Loucy (cell line): Measurements from ENCODE around the gene EGFLAM.

ENCODE experiments used
- H2AFZ ChIP-seq: fragments of 200-600 bp; sonication (generic); 2 replicates; pipeline ENCODE4 v1.6.0; 2016; ENCODE audit warnings: antibody characterized with exemption, mild to moderate bottlenecking, low read length, moderate library complexity
- H3F3A ChIP-seq: fragments of 200-600 bp; 2 replicates; pipeline ENCODE4 v1.6.0; 2016; ENCODE audit warnings: antibody characterized with exemption, low read depth, mild to moderate bottlenecking
- H3K27me3 ChIP-seq: fragments of 200-600 bp; sonication (generic); 2 replicates; pipeline ENCODE4 v1.6.1; 2014; ENCODE audit warnings: low read length, mild to moderate bottlenecking; ENCODE audit not compliant: insufficient read depth, poor library complexity, severe bottlenecking
- H3K36me3 ChIP-seq: fragments of 200-600 bp; sonication (generic); 2 replicates; pipeline ENCODE4 v1.6.1; 2016; ENCODE audit warnings: low read length; ENCODE audit not compliant: insufficient read depth
- H3K4me1 ChIP-seq: fragments of 200-600 bp; sonication (generic); 2 replicates; pipeline ENCODE4 v1.5.1; 2014; ENCODE audit warnings: low read length, mild to moderate bottlenecking; ENCODE audit not compliant: insufficient read depth, poor library complexity, severe bottlenecking
- H3K4me2 ChIP-seq: fragments of 200-600 bp; sonication (generic); 2 replicates; pipeline ENCODE4 v1.6.0; 2014; ENCODE audit warnings: antibody characterized with exemption, low read length, low read depth, mild to moderate bottlenecking; ENCODE audit not compliant: poor library complexity, severe bottlenecking
- H3K4me3 ChIP-seq: fragments of 200-600 bp; sonication (generic); 2 replicates; pipeline ENCODE4 v1.5.1; 2014; ENCODE audit warnings: low read length, mild to moderate bottlenecking, mixed read lengths; ENCODE audit not compliant: poor library complexity, severe bottlenecking
- H3K79me2 ChIP-seq: fragments of 200-600 bp; sonication (generic); 2 replicates; pipeline ENCODE4 v1.6.1; 2014; ENCODE audit warnings: low read length; ENCODE audit not compliant: insufficient read depth
- H3K9ac ChIP-seq: fragments of 200-600 bp; sonication (generic); 2 replicates; pipeline ENCODE4 v1.6.0; 2014; ENCODE audit warnings: mild to moderate bottlenecking, low read depth, low read length, moderate library complexity; ENCODE audit not compliant: poor library complexity, severe bottlenecking
- H3K9me2 ChIP-seq: fragments of 200-600 bp; sonication (generic); replicated peaks from 2 replicates; pipeline ENCODE4 v1.6.1; 2016; ENCODE audit warnings: low read depth, low read length, mixed read lengths
- H3K9me3 ChIP-seq: fragments of 200-600 bp; sonication (generic); 2 replicates; pipeline ENCODE4 v1.6.1; 2014; ENCODE audit warnings: mild to moderate bottlenecking, antibody characterized with exemption, low read length, low read depth; ENCODE audit not compliant: insufficient read depth
- H4K20me1 ChIP-seq: fragments of 200-600 bp; sonication (generic); 2 replicates; pipeline ENCODE4 v1.6.0; 2014; ENCODE audit warnings: antibody characterized with exemption, low read length, mild to moderate bottlenecking; ENCODE audit not compliant: insufficient read depth, poor library complexity, severe bottlenecking
- EZH2phosphoT487 ChIP-seq: fragments of 200-600 bp; IDR thresholded peaks from 2 replicates; pipeline ENCODE4 v1.6.1; 2018; ENCODE audit warnings: antibody characterized with exemption, mild to moderate bottlenecking, moderate library complexity, borderline replicate concordance
- TF ChIP-seq, protein P1 (sequence below): fragments of 200-600 bp; sonication (generic); conservative IDR thresholded peaks from 2 replicates; pipeline ENCODE4 v1.5.1; 2014; ENCODE audit warnings: mild to moderate bottlenecking, antibody characterized with exemption, low read length

Gene EGFLAM

DNA sequence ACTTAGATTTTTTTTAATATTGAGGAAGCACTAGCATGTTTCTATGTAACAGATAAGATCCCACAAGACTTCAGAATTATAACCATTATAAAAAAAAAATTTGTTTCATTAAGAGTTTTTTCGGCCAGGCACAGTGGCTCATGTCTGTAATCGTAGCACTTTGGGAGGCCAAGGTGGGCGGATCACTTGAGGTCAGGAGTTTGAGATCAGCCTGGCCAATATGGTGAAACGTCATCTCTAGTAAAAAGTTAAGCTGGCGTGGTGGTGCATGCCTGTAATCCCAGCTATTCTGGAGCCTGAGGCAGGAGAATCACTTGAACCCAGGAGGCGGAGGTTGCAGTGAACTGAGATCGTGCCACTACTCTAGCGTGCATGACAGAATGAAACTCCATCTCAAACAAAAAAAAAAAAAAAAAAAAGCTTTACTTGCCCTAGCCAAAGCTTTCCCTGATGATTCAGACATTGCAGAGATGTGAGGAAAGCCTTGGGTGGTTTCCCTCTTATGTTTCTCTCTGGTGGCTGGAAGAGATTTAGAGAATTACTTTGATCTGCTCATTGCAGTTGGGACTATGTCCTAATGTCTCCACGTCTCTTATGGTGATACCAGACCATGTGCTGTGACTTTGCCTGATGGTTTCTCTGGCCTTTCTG, 65.4 kb downstream of the EGFLAM start:
- Histone ChIP-seq H3K36me3 (no peaks in the 10 kb centered on the region), H3K4me3 (no peak overlapping the region), H3K4me2 (no peak overlapping the region), H3K27me3 (no peaks in the 10 kb centered on the region), H4K20me1 (no peaks in the 10 kb centered on the region), H3F3A (no peaks in the 10 kb centered on the region), H2AFZ (no peak overlapping the region), H3K9ac (no peak overlapping the region), H3K4me1 (no peaks in the 10 kb centered on the region), H3K9me3 (no peaks in the 10 kb centered on the region), H3K79me2 (no peaks in the 10 kb centered on the region), H3K9me2 (no peaks in the 10 kb centered on the region)
- TF ChIP-seq EZH2phosphoT487, result no peak
- TF ChIP-seq, protein P1, sequence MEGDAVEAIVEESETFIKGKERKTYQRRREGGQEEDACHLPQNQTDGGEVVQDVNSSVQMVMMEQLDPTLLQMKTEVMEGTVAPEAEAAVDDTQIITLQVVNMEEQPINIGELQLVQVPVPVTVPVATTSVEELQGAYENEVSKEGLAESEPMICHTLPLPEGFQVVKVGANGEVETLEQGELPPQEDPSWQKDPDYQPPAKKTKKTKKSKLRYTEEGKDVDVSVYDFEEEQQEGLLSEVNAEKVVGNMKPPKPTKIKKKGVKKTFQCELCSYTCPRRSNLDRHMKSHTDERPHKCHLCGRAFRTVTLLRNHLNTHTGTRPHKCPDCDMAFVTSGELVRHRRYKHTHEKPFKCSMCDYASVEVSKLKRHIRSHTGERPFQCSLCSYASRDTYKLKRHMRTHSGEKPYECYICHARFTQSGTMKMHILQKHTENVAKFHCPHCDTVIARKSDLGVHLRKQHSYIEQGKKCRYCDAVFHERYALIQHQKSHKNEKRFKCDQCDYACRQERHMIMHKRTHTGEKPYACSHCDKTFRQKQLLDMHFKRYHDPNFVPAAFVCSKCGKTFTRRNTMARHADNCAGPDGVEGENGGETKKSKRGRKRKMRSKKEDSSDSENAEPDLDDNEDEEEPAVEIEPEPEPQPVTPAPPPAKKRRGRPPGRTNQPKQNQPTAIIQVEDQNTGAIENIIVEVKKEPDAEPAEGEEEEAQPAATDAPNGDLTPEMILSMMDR, result no peak

DNA sequence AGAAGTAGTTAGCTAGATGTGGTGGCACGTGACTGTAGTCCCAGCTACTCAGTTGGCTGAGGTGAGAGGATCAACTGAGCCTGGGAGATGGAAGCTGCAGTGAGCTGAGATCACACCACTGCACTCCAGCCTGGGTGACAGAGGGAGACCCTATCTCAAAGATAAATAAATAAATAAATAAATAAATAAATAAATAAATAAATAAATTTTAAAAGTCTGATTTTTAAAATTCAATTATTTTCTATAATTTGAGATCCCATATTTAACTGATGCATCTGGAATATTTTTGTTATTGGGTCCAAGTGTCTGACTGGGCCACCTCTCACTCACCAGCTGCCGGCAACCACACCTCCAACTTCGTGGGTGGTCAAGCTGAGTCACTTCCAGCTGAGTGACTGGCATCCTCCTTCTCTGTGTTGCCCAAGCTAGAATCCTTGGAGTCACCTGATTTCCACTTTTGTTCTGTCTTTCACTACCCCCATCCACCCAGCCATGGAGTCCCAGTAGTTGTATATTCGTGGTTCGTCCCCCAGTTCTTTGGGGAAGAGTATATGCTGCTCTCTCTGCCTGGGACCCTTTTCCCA, 70.9 kb downstream of the EGFLAM start:
- no peak for TF ChIP-seq EZH2phosphoT487
- TF ChIP-seq, protein P1, result no peak
- no peaks in the 10 kb centered on the region for H4K20me1 ChIP-seq
- no peaks in the 10 kb centered on the region for H3K27me3 ChIP-seq
- H3K36me3 ChIP-seq, result no peaks in the 10 kb centered on the region
- no peak overlapping the region for H3K4me2 ChIP-seq
- H3K79me2 ChIP-seq, result no peaks in the 10 kb centered on the region
- no peak overlapping the region for H2AFZ ChIP-seq
- H3K9me3 ChIP-seq, result no peaks in the 10 kb centered on the region
- H3F3A ChIP-seq, result no peaks in the 10 kb centered on the region
- H3K4me1 ChIP-seq, result no peaks in the 10 kb centered on the region
- H3K9ac ChIP-seq, result no peak overlapping the region
- H3K4me3 ChIP-seq, result no peak overlapping the region
- no peaks in the 10 kb centered on the region for H3K9me2 ChIP-seq

DNA sequence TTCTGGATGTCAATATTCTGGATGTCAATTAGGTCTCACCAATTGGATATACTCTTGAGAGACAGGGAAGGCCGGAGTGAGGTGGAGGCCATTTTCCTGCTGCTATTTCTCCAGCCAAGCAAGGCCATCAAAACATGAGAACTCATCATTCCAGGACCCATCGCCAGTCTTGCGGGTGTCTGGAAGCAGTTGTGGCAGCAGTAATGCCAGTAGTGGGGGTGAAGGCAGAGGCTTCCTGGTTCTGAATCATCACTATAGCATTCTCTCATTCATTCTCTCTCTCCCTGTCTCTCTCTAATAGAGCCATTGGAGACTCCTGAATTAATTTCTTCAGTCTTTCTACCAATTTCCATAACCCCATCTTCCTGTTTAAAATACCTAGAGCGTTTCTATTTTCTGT, 71.8 kb downstream of the EGFLAM start:
- Histone ChIP-seq H3K4me3 (no peak overlapping the region), H3K9me3 (no peaks in the 10 kb centered on the region), H3K79me2 (no peaks in the 10 kb centered on the region), H3K27me3 (no peaks in the 10 kb centered on the region), H4K20me1 (no peaks in the 10 kb centered on the region), H3K9me2 (no peaks in the 10 kb centered on the region), H3K9ac (no peak overlapping the region), H3K4me1 (no peaks in the 10 kb centered on the region), H3K4me2 (no peak overlapping the region), H3K36me3 (no peaks in the 10 kb centered on the region), H2AFZ (no peak overlapping the region), H3F3A (no peaks in the 10 kb centered on the region)
- TF ChIP-seq, protein P1, result no peak
- no peak for TF ChIP-seq EZH2phosphoT487
